AG10803 (cell line): ENCODE results near the gene CHD2.

Source experiments
- DNase-seq: peaks from one replicate; pipeline ENCODE4 v3.0.0; 2010; ENCODE audit warnings: low read depth
- H3K4me3 ChIP-seq: 2 replicates; pipeline ENCODE4 v1.5.1; 2011; ENCODE audit warnings: mild to moderate bottlenecking, low read length, control low read depth
- TF ChIP-seq, protein P1 (sequence below): conservative IDR thresholded peaks from 2 replicates; pipeline ENCODE4 v1.5.1; 2011; ENCODE audit warnings: mild to moderate bottlenecking, low read length, control low read depth, inconsistent platforms

CHD2 gene

DNA sequence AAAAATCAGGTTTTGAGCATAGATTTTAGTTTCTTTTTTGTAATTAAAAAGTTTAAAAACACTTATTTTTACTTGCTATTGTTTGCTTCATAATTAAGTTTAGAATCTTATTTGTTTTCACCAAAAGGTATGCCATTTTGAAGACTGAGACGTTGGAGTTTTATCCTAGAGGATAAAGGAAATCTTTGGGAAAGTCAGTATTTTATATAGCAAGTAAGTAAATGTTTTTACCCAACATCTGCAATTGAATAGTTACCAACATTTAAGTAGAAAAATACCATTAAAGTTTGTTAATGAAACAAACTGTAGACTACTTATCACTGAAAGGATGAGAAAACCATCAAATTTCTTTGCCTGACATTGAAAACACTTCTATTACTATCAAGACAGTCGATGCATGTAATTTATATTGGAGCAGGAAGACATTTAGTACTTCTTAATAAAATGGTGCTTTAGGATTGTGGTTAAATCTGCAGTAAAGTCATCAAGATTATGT is 14.0 kb upstream of the CHD2 start:
- H3K4me3 ChIP-seq, result peak overlapping the region; percentile 72
- TF ChIP-seq, protein P1, sequence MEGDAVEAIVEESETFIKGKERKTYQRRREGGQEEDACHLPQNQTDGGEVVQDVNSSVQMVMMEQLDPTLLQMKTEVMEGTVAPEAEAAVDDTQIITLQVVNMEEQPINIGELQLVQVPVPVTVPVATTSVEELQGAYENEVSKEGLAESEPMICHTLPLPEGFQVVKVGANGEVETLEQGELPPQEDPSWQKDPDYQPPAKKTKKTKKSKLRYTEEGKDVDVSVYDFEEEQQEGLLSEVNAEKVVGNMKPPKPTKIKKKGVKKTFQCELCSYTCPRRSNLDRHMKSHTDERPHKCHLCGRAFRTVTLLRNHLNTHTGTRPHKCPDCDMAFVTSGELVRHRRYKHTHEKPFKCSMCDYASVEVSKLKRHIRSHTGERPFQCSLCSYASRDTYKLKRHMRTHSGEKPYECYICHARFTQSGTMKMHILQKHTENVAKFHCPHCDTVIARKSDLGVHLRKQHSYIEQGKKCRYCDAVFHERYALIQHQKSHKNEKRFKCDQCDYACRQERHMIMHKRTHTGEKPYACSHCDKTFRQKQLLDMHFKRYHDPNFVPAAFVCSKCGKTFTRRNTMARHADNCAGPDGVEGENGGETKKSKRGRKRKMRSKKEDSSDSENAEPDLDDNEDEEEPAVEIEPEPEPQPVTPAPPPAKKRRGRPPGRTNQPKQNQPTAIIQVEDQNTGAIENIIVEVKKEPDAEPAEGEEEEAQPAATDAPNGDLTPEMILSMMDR, result no peak

DNA sequence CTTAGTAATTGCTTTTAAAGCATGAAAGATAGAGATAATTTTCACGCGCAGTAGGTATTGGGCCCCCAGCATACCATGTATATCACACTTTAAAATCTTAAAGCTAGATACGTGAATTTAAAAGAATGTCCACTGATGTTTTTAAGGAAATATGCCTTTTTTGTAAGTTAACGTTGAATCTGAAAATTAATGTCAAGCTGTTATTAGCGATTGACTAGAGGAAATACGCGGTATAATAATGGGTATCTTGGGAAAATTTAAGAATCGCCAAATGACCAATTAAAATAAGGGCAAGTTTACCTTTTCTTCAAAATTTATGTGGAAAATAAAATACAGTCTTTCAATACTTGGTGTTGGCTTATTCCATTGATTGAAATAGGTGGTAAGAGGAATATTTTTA is 13.3 kb upstream of the CHD2 start:
- TF ChIP-seq, protein P1, result no peak
- no peak for DNase-seq
- H3K4me3 ChIP-seq, result peak overlapping the region; percentile 18

More for the DNA sequence above, 14.0 kb upstream of the CHD2 start:
- no peak for DNase-seq

DNA sequence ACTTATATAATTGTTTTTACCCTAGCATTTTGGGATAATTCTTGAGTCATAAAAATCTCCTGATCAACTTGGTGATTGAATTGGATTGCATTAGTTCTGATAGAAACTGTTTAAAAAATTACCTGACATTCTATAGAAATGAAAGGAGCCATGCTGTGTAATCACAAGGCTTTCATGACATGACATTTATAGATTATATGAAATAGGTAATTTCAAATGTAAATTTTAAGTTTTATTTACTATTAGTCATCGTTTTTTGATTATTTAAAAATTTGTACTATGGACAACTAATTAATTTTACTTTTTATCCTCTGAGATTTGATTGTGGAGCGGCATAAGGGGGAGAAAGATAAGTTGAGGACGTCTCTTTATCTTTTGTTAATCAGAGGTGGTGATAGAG is 12.3 kb upstream of the CHD2 start:
- TF ChIP-seq, protein P1, result no peak
- DNase-seq, result no peak
- no peak overlapping the region for H3K4me3 ChIP-seq

DNA sequence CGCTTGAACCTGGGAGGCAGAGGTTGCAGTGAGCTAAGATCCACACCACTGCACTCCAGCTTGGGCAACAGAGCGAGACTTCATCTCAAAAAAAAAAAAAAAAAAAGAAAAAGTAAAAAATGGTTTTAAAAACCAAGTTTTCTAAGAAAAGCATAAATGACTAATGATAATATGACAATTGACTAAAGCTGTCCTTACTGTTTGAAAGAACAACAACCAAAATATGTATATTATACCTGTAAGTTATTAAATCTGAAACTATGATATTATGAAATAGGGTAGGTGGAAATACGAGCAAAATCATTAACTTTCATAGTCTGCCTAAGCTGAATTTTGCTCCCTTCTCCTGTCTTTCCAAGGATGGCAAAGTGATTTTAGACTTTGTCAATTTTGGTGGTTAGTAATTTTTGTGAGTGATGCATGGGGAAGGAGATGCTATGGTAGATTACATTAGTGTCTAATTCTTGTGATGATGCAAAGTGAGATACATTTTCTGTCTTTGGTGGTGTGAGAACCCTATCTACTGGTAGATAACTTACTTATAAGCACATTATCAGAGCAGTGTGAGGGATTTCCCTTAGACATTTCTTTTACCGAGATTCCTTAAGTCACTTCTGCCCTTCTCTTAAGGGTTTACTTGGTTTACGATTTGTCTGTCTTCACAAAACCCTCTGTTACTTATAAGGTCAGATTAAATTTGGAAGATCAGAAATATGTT is 10.6 kb upstream of the CHD2 start:
- TF ChIP-seq, protein P1, result no peak
- no peak for DNase-seq
- no peak overlapping the region for H3K4me3 ChIP-seq

DNA sequence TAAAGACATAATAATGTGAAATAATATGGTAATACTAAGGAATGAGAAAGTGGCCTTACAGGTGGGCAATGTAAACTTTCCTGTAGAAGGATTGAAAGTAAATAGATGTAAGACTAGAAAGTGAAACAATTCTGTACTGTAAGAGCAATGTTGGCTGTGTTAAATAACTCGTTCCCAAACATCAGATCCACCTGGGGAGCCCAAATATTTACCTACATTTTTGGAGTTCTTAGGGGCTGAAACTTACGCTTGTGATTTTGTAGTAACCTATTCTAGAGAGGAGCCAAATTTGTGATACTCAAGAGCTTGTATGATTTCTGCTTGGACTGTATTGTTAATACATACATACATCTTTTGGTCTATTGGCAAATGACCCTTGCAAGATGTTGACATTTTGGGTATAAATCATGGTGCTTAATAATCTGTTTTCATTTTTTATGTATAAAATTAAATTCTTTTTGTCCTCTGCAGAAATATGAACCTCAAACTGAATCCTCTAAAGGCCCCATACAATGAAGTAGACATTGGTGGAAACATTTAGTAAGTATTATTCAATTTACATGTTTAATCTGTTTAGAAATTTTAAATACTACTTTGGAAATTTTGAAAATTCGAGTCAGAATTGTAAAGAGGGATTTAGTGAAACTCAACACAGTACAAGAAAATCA is 8.5 kb upstream of the CHD2 start:
- H3K4me3 ChIP-seq, result no peak overlapping the region
- TF ChIP-seq, protein P1, result no peak
- DNase-seq, result no peak

DNA sequence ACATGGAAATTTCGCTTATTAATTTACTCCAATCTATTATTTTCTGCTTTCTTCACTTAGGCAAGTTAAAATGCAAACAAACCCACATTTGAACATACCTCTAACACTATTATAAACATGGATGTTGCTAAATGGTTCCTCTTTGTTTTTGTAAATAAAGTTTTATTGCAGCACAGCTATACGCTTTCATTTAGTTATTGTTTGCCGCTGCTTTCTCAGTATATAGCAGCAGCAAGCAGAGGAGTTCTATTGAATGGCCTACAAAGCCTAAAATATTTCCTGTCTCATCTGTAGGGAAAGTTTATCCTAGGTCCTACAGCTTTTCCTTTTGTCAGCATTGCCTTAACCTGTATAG is 7.9 kb upstream of the CHD2 start:
- no peak overlapping the region for H3K4me3 ChIP-seq
- no peak for DNase-seq
- TF ChIP-seq, protein P1, result no peak

DNA sequence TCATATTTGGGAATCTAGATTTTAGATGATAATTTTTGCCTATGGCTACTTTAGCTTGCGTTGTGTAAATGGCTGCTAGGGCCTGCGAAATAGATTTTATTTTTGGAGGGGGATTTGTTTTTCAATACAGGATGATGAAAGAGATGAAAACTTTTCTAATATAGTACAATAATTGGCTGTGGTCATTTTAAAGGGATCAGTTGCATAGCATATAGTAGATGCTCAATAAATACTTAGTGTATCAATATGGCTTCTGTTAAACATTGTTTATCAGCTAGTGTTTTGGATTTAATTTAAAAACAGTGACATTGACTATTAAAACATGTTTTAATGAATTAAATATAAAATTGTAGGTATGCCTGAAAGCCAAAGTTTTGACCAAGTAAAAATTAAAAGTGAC is 6.9 kb upstream of the CHD2 start:
- TF ChIP-seq, protein P1, result no peak
- H3K4me3 ChIP-seq, result no peak overlapping the region
- DNase-seq, result no peak
